ENCODE data around the gene MVB12B. TPM values are rescaled to one million over a fixed set of nuclear protein-coding genes. Genes with fewer than 3 reads are reported as not detected.

Gene MVB12B
- total and polyA plus RNA-seq, 3 donors from 2014 or later, result 13.6 to 30.7 (median 26.2) TPM

- H3K27me3 ChIP-seq, result no peaks in the 10 kb centered on the region
- H3K9me3 ChIP-seq, result no peaks in the 10 kb centered on the region
- TF ChIP-seq CTCF (IDR thresholded peaks at IDR 0.05) (no peak), POLR2A (IDR thresholded peaks at IDR 0.05) (no peak)
- H3K36me3 ChIP-seq (ENCODE audit: low read depth, missing control alignments), result no peaks in the 10 kb centered on the region
- DNase-seq, result no peak
- H3K27ac ChIP-seq, result no peak overlapping the region
- no peaks in the 10 kb centered on the region for H3K4me1 ChIP-seq
- 82 to 87% methylated on average over 19 to 22 of the region's 22 CpGs for WGBS, 2 donors
- intact Hi-C loops (cut with DNase I; ENCODE audit: low total_unique reads), result no loop called here
- H3K4me3 ChIP-seq, result no peak overlapping the region
Observed at GRCh38 chr9:126519660-126520420, 193.2 kb downstream of the MVB12B start.

- TF ChIP-seq POLR2A (IDR thresholded peaks at IDR 0.05), result no peak
- no peak for TF ChIP-seq CTCF (IDR thresholded peaks at IDR 0.05)
- no peak overlapping the region for H3K4me3 ChIP-seq
- no peak for DNase-seq
- no peaks in the 10 kb centered on the region for H3K9me3 ChIP-seq
- WGBS, 2 donors, result 86 to 88% methylated on average over 10 of the region's 10 CpGs
- no peaks in the 10 kb centered on the region for H3K27me3 ChIP-seq
- no peaks in the 10 kb centered on the region for H3K4me1 ChIP-seq
- no peaks in the 10 kb centered on the region for H3K36me3 ChIP-seq (ENCODE audit: low read depth, missing control alignments)
- no peak overlapping the region for H3K27ac ChIP-seq
- intact Hi-C loops (cut with DNase I; ENCODE audit: low total_unique reads), result no loop called here
Observed at GRCh38 chr9:126520453-126520852, 193.8 kb downstream of the MVB12B start.

GRCh38 chr9:126521089-126521488 lies 194.5 kb downstream of the MVB12B start:
- Histone ChIP-seq H3K36me3 (ENCODE audit: low read depth, missing control alignments) (no peaks in the 10 kb centered on the region), H3K4me3 (no peak overlapping the region), H3K27ac (no peak overlapping the region), H3K9me3 (no peaks in the 10 kb centered on the region), H3K4me1 (no peaks in the 10 kb centered on the region), H3K27me3 (no peaks in the 10 kb centered on the region)
- no peak for DNase-seq
- intact Hi-C loops (cut with DNase I; ENCODE audit: low total_unique reads), result no loop called here
- TF ChIP-seq CTCF (IDR thresholded peaks at IDR 0.05) (no peak), POLR2A (IDR thresholded peaks at IDR 0.05) (no peak)
- WGBS, 2 donors, result 71 to 80% methylated on average over 11 of the region's 11 CpGs

- Histone ChIP-seq H3K27ac (no peak overlapping the region), H3K36me3 (ENCODE audit: low read depth, missing control alignments) (no peaks in the 10 kb centered on the region), H3K27me3 (no peaks in the 10 kb centered on the region), H3K4me3 (no peak overlapping the region), H3K4me1 (no peaks in the 10 kb centered on the region), H3K9me3 (no peaks in the 10 kb centered on the region)
- intact Hi-C loops (cut with DNase I; ENCODE audit: low total_unique reads), result no loop called here
- no peak for DNase-seq
- WGBS, 2 donors, result 85 to 88% methylated on average over 10 to 13 of the region's 13 CpGs
- TF ChIP-seq CTCF (IDR thresholded peaks at IDR 0.05) (no peak), POLR2A (IDR thresholded peaks at IDR 0.05) (no peak)
Observed at GRCh38 chr9:126521551-126521950, 194.9 kb downstream of the MVB12B start.

All from testis (tissue), 3 donors.